ENCODE measurements around the gene VKORC1.
A peak's percentile ranks its signal among the peaks of the same experiment; 100 is the strongest.

VKORC1 gene

DNA sequence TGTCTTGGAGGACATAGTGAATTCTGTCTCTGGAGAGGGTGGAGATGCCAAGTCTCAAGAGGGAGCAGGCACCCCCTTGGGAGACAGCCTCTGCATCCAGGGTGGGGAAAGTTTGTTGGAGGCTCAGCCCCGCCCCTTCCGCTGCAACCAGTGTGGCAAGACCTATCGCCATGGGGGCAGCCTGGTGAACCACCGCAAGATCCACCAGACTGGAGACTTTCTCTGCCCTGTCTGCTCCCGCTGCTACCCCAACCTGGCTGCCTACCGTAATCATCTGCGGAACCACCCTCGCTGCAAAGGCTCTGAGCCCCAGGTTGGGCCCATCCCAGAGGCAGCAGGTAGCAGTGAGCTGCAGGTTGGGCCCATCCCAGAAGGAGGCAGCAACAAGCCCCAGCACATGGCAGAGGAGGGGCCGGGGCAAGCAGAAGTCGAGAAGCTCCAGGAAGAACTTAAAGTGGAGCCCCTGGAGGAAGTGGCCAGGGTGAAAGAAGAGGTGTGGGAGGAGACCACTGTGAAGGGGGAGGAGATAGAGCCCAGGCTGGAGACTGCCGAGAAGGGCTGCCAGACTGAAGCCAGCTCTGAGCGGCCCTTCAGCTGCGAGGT, 15.2 kb downstream of the VKORC1 start:
- Histone ChIP-seq H3K36me3 (ENCODE audit: control insufficient read depth, insufficient read depth, low read length) (peaks cover 65% of the 10 kb centered on the region), H3K9ac (ENCODE audit: low read depth, low read length) (no peak overlapping the region), H3K4me1 (ENCODE audit: control insufficient read depth, insufficient read depth, low read length) (no peaks in the 10 kb centered on the region), H3K27ac (ENCODE audit: low read depth, low read length) (no peak overlapping the region), H3K27me3 (ENCODE audit: control insufficient read depth, insufficient read depth, low read length) (no peaks in the 10 kb centered on the region), H3K9me3 (ENCODE audit: control insufficient read depth, insufficient read depth, low read length) (no peaks in the 10 kb centered on the region), H3K4me3 (ENCODE audit: low read depth, low read length) (no peak overlapping the region)

DNA sequence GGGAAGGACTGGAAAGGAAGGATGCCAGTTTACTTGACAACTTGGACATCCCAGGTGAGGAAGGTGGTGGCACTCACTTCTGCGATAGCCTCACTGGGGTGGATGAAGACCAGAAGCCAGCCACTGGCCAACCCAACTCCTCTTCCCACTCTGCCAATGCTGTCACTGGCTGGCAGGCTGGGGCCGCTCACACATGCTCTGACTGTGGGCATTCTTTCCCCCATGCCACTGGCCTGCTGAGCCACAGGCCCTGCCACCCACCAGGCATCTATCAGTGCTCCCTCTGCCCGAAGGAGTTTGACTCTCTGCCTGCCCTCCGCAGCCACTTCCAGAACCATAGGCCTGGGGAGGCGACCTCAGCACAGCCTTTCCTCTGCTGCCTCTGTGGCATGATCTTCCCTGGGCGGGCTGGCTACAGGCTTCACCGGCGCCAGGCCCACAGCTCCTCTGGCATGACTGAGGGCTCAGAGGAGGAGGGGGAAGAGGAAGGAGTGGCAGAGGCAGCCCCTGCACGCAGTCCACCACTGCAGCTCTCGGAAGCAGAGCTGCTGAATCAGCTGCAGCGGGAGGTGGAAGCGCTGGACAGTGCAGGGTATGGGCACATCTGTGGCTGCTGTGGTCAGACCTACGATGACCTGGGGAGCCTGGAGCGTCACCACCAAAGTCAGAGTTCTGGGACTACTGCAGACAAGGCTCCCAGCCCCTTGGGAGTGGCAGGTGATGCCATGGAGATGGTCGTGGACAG, 15.8 kb downstream of the VKORC1 start:
- Histone ChIP-seq H3K36me3 (ENCODE audit: control insufficient read depth, insufficient read depth, low read length) (peaks cover 65% of the 10 kb centered on the region), H3K9ac (ENCODE audit: low read depth, low read length) (no peak overlapping the region)

DNA sequence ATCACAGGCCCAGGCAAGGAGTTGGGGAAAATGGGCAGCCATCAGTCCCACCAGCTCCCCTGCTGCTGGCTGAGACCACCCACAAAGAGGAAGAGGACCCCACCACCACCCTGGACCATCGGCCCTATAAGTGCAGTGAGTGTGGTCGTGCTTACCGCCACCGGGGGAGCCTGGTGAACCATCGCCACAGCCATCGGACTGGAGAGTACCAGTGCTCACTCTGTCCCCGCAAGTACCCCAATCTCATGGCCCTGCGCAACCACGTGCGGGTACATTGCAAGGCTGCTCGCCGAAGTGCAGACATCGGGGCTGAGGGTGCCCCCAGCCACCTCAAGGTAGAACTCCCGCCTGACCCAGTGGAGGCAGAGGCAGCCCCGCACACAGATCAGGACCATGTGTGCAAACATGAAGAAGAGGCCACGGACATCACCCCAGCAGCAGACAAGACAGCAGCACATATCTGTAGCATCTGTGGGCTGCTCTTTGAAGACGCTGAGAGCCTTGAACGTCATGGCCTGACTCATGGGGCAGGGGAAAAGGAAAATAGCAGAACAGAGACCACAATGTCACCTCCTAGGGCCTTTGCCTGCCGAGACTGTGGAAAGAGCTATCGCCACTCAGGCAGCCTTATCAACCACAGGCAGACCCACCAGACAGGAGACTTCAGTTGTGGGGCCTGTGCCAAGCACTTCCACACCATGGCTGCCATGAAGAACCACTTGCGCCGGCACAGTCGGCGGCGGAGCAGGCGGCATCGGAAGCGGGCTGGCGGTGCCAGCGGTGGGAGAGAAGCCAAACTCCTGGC, 16.8 kb downstream of the VKORC1 start:
- Histone ChIP-seq H3K9me3 (ENCODE audit: control insufficient read depth, insufficient read depth, low read length) (no peaks in the 10 kb centered on the region), H3K4me3 (ENCODE audit: low read depth, low read length) (no peak overlapping the region), H3K27ac (ENCODE audit: low read depth, low read length) (no peak overlapping the region), H3K4me1 (ENCODE audit: control insufficient read depth, insufficient read depth, low read length) (no peaks in the 10 kb centered on the region), H3K27me3 (ENCODE audit: control insufficient read depth, insufficient read depth, low read length) (no peaks in the 10 kb centered on the region), H3K36me3 (ENCODE audit: control insufficient read depth, insufficient read depth, low read length) (peaks cover 57% of the 10 kb centered on the region), H3K9ac (ENCODE audit: low read depth, low read length) (no peak overlapping the region)

More for the DNA sequence above, 15.8 kb downstream of the VKORC1 start:
- Histone ChIP-seq H3K4me3 (ENCODE audit: low read depth, low read length) (no peak overlapping the region), H3K9me3 (ENCODE audit: control insufficient read depth, insufficient read depth, low read length) (no peaks in the 10 kb centered on the region), H3K4me1 (ENCODE audit: control insufficient read depth, insufficient read depth, low read length) (no peaks in the 10 kb centered on the region), H3K27me3 (ENCODE audit: control insufficient read depth, insufficient read depth, low read length) (no peaks in the 10 kb centered on the region), H3K27ac (ENCODE audit: low read depth, low read length) (no peak overlapping the region)

DNA sequence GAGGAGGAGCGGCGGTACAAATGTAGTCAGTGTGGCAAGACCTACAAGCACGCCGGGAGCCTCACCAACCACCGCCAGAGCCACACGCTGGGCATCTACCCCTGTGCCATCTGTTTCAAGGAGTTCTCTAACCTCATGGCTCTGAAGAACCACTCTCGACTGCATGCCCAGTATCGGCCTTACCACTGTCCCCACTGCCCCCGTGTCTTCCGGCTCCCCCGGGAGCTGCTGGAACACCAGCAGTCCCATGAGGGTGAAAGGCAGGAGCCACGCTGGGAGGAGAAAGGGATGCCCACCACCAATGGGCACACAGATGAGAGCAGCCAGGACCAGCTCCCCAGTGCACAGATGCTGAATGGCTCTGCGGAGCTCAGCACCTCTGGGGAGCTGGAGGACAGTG, 17.6 kb downstream of the VKORC1 start:
- no peaks in the 10 kb centered on the region for H3K27me3 ChIP-seq (ENCODE audit: control insufficient read depth, insufficient read depth, low read length)
- H3K4me1 ChIP-seq (ENCODE audit: control insufficient read depth, insufficient read depth, low read length): peaks cover 2% of the 10 kb centered on the region; the same call in 1 of the 2 replicates
- H3K9me3 ChIP-seq (ENCODE audit: control insufficient read depth, insufficient read depth, low read length): no peaks in the 10 kb centered on the region
- H3K36me3 ChIP-seq (ENCODE audit: control insufficient read depth, insufficient read depth, low read length): peaks cover 57% of the 10 kb centered on the region
- H3K9ac ChIP-seq (ENCODE audit: low read depth, low read length): no peak overlapping the region
- H3K27ac ChIP-seq (ENCODE audit: low read depth, low read length): no peak overlapping the region
- H3K4me3 ChIP-seq (ENCODE audit: low read depth, low read length): no peak overlapping the region

DNA sequence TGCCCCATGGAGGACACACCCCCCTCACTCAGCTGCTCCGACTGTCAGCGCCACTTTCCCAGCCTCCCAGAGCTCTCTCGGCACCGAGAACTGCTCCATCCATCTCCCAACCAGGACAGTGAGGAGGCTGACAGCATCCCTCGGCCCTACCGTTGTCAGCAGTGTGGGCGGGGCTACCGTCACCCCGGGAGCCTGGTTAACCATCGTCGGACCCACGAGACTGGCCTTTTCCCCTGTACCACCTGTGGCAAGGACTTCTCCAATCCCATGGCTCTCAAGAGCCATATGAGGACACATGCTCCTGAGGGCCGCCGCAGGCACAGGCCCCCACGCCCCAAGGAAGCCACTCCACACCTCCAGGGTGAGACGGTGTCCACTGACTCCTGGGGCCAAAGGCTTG, 18.3 kb downstream of the VKORC1 start:
- peaks cover 56% of the 10 kb centered on the region for H3K36me3 ChIP-seq (ENCODE audit: control insufficient read depth, insufficient read depth, low read length)

DNA sequence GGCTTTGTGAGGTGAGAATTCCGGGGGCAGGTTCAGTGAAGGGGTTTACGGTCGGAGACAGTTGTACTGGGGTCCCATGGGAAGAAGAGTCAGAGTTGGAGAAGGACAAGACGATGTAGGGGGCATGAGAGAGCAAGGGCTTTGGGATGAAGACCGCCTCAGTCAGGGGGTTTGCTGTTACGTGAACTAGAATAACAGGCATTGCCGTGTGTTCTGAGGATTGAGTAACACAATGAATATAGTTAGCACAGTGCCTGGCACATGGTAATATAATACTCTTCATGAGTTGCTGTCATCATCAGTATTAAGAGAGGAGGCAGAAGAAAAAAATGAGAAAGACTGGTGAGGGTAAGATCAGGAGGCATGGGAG, 19.8 kb downstream of the VKORC1 start:
- no peaks in the 10 kb centered on the region for H3K9me3 ChIP-seq (ENCODE audit: control insufficient read depth, insufficient read depth, low read length)
- H3K4me3 ChIP-seq (ENCODE audit: low read depth, low read length): peak overlapping the region; percentile 79
- H3K27ac ChIP-seq (ENCODE audit: low read depth, low read length): peak overlapping the region; percentile 96
- H3K4me1 ChIP-seq (ENCODE audit: control insufficient read depth, insufficient read depth, low read length): peaks cover 6% of the 10 kb centered on the region; the same call in 1 of the 2 replicates
- H3K36me3 ChIP-seq (ENCODE audit: control insufficient read depth, insufficient read depth, low read length): peaks cover 41% of the 10 kb centered on the region
- H3K9ac ChIP-seq (ENCODE audit: low read depth, low read length): peak overlapping the region; percentile 89
- H3K27me3 ChIP-seq (ENCODE audit: control insufficient read depth, insufficient read depth, low read length): no peaks in the 10 kb centered on the region

More for the DNA sequence above, 18.3 kb downstream of the VKORC1 start:
- Histone ChIP-seq H3K4me1 (ENCODE audit: control insufficient read depth, insufficient read depth, low read length) (peaks cover 6% of the 10 kb centered on the region; the same call in 1 of the 2 replicates), H3K27ac (ENCODE audit: low read depth, low read length) (no peak overlapping the region), H3K9me3 (ENCODE audit: control insufficient read depth, insufficient read depth, low read length) (no peaks in the 10 kb centered on the region), H3K27me3 (ENCODE audit: control insufficient read depth, insufficient read depth, low read length) (no peaks in the 10 kb centered on the region), H3K9ac (ENCODE audit: low read depth, low read length) (no peak overlapping the region), H3K4me3 (ENCODE audit: low read depth, low read length) (no peak overlapping the region)

DNA sequence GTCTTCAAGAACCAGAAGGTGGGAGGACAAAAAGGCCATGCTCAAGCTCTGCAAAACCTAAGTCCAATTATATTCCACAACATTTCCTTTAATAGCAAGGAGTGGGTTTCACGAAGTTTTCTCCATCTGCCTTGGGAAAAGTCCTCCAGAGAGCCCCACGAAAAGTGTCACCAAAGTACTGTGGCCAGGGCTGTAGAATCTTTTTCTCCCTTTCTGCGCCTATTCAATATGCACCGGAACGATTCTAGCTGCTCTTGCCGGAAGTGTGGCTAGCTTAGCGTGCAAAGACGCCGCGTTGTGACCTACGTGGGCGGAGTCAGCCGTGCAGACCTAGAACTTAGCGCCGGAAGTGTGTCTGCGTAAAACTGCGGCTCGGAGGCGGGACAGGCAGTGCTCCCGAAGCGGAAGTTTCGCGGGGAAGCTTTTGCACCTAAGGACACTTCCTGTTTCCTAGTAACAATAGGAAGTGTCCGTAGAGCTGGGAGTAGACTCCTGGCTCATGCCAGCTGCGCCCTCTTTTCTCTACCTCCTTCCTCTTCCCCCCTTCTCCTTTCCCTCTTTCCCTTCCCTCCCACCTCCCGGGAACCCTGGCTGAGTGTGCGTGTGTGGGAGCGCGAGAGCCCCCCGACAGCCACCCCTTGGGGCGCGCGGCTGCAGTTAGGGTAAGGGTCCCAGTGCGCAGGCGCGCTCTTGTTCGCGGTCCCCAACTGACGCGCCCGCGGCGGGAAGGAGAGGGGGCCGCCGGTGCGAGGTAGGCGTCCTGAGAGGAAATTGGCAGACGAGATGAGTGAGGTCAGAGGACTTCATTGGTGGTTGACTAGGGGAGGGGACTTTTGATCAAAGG, 20.4 kb downstream of the VKORC1 start, which contains the start of the genes ZNF646 and ZNF668:
ZNF646 (plus strand) TSS at position 453 of the 844 bp plus-strand sequence. CDS start 1,903 bp downstream, outside the sequence.
ZNF668 (minus strand) TSS at position 271 of the 844 bp plus-strand sequence. CDS start 9,781 bp downstream, outside the sequence.
- peaks cover 35% of the 10 kb centered on the region for H3K36me3 ChIP-seq (ENCODE audit: control insufficient read depth, insufficient read depth, low read length)
- peak within 1 kb of the TSS; percentile 79 for H3K4me3 ChIP-seq (ENCODE audit: low read depth, low read length)
- H3K9me3 ChIP-seq (ENCODE audit: control insufficient read depth, insufficient read depth, low read length): no peaks in the 10 kb centered on the region
- no peaks in the 10 kb centered on the region for H3K27me3 ChIP-seq (ENCODE audit: control insufficient read depth, insufficient read depth, low read length)
- peaks cover 6% of the 10 kb centered on the region; the same call in 1 of the 2 replicates for H3K4me1 ChIP-seq (ENCODE audit: control insufficient read depth, insufficient read depth, low read length)
- peak within 1 kb of the TSS; percentile 96 for H3K27ac ChIP-seq (ENCODE audit: low read depth, low read length)
- peak within 1 kb of the TSS; percentile 89 for H3K9ac ChIP-seq (ENCODE audit: low read depth, low read length)

DNA sequence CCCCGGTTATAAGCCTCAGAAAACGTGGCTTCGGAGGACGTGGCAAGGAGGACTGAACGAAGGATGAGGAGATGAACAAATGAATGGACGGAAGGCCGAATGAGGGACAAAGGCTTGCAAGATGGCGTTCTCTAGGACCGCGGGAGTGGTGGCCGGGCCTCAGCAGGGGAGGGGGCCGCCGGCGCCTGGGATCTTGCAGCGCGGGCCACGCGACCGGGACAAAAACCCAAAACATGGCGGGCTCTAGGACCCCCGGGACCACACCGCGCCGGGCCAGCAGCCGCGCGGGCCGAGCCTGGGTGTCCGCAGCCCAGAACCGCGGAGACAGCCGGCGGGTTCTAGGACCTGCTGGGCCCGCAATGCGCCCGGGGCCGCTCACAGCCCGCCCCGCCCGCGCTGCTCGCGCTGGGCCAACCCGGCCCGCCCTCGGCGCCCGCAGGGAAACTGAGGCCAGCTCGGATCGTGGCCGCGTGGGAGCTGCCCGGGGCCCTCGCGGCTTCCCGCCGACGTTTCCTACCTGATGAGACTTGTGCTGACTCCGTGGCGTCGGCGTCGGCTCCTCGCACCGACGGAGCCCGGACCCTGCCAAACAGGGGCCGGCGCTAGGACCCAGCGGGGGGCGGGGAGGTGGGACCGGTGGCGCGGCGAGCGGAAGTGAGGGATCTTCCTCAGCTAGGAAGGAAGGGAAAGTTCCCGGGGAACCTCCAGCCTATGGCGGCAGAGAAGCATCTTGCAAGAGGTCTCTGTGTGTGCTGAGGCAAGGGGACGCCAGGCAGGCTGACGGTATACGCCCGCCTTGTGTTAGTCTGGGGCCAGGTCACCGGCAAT, 21.2 kb downstream of the VKORC1 start:
- peak overlapping the region; percentile 73 for H3K9ac ChIP-seq (ENCODE audit: low read depth, low read length)
- H3K27me3 ChIP-seq (ENCODE audit: control insufficient read depth, insufficient read depth, low read length): no peaks in the 10 kb centered on the region
- peak overlapping the region; percentile 79 for H3K4me3 ChIP-seq (ENCODE audit: low read depth, low read length)
- no peaks in the 10 kb centered on the region for H3K9me3 ChIP-seq (ENCODE audit: control insufficient read depth, insufficient read depth, low read length)
- peaks cover 6% of the 10 kb centered on the region; the same call in 1 of the 2 replicates for H3K4me1 ChIP-seq (ENCODE audit: control insufficient read depth, insufficient read depth, low read length)
- H3K36me3 ChIP-seq (ENCODE audit: control insufficient read depth, insufficient read depth, low read length): peaks cover 27% of the 10 kb centered on the region
- peak overlapping the region; percentile 96 for H3K27ac ChIP-seq (ENCODE audit: low read depth, low read length)

DNA sequence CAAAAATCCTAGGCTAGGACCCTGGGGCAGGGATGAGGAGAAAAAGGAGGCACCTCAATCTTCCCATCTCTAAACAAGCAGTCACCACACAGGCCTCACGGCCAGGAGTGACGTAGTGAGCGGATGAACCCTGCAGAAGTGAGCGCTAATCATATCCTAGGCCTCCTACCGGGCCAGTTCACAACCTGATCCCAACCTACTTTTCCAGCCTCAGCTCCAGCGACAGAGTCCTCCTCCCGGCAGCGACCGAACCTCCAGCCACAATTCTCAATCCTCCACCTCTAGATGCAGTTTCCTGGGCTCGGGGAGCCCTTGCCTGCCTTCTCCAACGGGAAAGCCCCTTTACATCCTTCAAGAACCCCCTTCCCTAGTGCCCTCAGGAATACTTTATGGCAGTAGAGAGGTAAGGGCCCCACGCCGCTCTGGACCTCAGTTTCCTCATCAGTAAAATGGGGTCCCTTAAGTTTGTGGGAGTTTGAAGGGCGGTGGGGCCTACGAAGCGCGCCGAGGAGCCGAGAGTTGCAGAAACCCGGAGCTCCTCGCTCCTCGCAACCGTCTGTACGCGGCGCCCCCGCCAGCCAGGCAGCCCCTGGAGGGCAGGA, 22.0 kb downstream of the VKORC1 start:
- H3K27me3 ChIP-seq (ENCODE audit: control insufficient read depth, insufficient read depth, low read length): no peaks in the 10 kb centered on the region

More for the DNA sequence above, 22.0 kb downstream of the VKORC1 start:
- H3K9me3 ChIP-seq (ENCODE audit: control insufficient read depth, insufficient read depth, low read length): no peaks in the 10 kb centered on the region
- H3K4me3 ChIP-seq (ENCODE audit: low read depth, low read length): peak overlapping the region; percentile 79
- H3K4me1 ChIP-seq (ENCODE audit: control insufficient read depth, insufficient read depth, low read length): peaks cover 6% of the 10 kb centered on the region; the same call in 1 of the 2 replicates
- H3K36me3 ChIP-seq (ENCODE audit: control insufficient read depth, insufficient read depth, low read length): peaks cover 20% of the 10 kb centered on the region
- H3K9ac ChIP-seq (ENCODE audit: low read depth, low read length): peak overlapping the region; percentile 73
- H3K27ac ChIP-seq (ENCODE audit: low read depth, low read length): peak overlapping the region; percentile 96

Measured in HUES48 (cell line).